ENCODE data around the gene QKI.

The QKI gene

DNA sequence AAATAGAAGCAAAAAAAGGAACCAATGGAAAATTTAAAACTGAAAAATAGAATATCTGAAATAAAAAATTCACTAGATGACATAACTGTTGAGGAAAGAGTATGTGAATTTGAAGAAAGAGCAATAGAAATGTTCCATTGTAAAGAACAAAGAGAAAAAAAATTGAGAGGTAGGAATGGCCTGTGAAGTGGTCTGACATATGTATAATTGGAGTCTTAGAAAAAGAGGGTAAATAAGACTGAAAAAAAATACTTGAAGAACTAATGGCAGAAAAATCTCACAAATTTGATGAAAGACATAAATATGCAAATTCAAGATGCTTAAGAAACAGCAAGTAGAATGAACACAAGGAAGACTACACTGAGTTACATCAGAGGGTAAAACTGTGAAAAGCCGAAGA, 93.4 kb downstream of the QKI start:
- TF ChIP-seq, protein P1, sequence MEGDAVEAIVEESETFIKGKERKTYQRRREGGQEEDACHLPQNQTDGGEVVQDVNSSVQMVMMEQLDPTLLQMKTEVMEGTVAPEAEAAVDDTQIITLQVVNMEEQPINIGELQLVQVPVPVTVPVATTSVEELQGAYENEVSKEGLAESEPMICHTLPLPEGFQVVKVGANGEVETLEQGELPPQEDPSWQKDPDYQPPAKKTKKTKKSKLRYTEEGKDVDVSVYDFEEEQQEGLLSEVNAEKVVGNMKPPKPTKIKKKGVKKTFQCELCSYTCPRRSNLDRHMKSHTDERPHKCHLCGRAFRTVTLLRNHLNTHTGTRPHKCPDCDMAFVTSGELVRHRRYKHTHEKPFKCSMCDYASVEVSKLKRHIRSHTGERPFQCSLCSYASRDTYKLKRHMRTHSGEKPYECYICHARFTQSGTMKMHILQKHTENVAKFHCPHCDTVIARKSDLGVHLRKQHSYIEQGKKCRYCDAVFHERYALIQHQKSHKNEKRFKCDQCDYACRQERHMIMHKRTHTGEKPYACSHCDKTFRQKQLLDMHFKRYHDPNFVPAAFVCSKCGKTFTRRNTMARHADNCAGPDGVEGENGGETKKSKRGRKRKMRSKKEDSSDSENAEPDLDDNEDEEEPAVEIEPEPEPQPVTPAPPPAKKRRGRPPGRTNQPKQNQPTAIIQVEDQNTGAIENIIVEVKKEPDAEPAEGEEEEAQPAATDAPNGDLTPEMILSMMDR (conservative IDR thresholded peaks at IDR 0.05; ENCODE audit: low read depth, low read length), result no peak
- H3K27ac ChIP-seq, result no peak overlapping the region
- no peaks in the 10 kb centered on the region for H3K27me3 ChIP-seq (ENCODE audit: insufficient read depth, low read depth)

DNA sequence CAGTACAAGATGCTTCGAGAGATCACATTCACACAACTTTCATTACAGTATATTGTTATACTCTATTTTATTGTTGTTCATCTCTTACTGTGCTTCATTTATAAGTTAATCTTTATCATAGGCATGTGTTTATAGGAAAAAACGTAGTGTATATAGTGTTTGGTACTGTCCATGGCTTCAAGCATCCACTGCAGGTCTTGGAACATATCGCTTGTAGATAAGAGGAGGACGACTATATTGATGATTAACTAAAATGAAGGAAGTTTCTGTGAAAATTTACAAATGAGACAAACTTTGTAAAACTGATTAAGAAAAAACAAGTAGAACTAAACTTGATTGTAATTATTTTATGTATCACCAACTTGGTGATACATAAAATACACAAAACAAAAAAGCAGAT, 98.5 kb downstream of the QKI start:
- Histone ChIP-seq H3K4me2 (peak overlapping the region; percentile 80; the same call in 1 of the 2 replicates), H3K36me3 (ENCODE audit: insufficient read depth) (no peaks in the 10 kb centered on the region), H3K4me3 (IDR thresholded peaks at IDR 0.05; ENCODE audit: insufficient read depth, low read depth, low read length) (no peak overlapping the region), H3K79me2 (ENCODE audit: insufficient read depth, low read depth) (peaks cover 39% of the 10 kb centered on the region; the same call in 1 of the 2 replicates), H3K27me3 (ENCODE audit: insufficient read depth, low read depth) (no peaks in the 10 kb centered on the region), H2AFZ (ENCODE audit: low read depth) (no peak overlapping the region), H3K27ac (peak overlapping the region; percentile 82), H3K4me1 (ENCODE audit: low read depth, poor library complexity, severe bottlenecking) (peaks cover 56% of the 10 kb centered on the region), H4K20me1 (ENCODE audit: insufficient read depth) (no peaks in the 10 kb centered on the region), H3K9ac (peak overlapping the region; percentile 17; the same call in 1 of the 2 replicates)
- TF ChIP-seq, protein P1 (conservative IDR thresholded peaks at IDR 0.05; ENCODE audit: low read depth, low read length), result no peak

More for the DNA sequence above, 93.4 kb downstream of the QKI start:
- no peak overlapping the region for H2AFZ ChIP-seq (ENCODE audit: low read depth)
- peaks cover 52% of the 10 kb centered on the region; the same call in 1 of the 2 replicates for H3K79me2 ChIP-seq (ENCODE audit: insufficient read depth, low read depth)
- no peaks in the 10 kb centered on the region for H4K20me1 ChIP-seq (ENCODE audit: insufficient read depth)
- no peaks in the 10 kb centered on the region for H3K36me3 ChIP-seq (ENCODE audit: insufficient read depth)
- H3K4me1 ChIP-seq (ENCODE audit: low read depth, poor library complexity, severe bottlenecking), result peaks cover 25% of the 10 kb centered on the region
- no peak overlapping the region for H3K4me3 ChIP-seq (IDR thresholded peaks at IDR 0.05; ENCODE audit: insufficient read depth, low read depth, low read length)
- H3K4me2 ChIP-seq, result no peak overlapping the region
- no peak overlapping the region for H3K9ac ChIP-seq

DNA sequence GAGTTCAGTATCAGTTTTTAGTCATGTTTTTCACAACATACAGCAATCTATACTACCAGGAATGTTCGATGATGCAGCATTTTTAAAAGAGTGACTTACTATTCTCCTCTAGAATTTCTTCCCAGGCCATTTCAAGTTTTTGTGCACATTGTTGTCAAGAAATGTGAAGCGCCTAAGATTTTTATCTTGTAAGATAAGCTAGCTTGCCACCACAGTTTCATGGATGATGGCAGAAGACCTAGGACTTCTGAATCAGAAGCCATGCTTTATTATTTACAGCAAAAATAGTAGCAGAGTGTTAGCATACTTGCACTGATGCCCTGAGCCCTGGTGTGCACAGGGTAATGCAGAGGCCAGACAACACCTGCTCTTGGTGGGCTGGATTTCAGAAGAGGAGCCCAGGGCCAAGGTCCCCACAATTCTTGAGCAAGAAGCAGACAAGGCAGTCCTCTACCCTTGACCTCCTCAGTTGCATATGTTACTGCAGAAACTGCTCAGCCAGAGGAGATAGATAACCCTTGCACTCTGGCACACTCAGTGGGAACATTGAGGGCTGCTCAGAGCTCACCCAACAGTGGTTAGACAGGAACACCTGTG, 99.2 kb downstream of the QKI start:
- H3K4me1 ChIP-seq (ENCODE audit: low read depth, poor library complexity, severe bottlenecking), result peaks cover 56% of the 10 kb centered on the region
- no peaks in the 10 kb centered on the region for H3K27me3 ChIP-seq (ENCODE audit: insufficient read depth, low read depth)
- H3K36me3 ChIP-seq (ENCODE audit: insufficient read depth), result no peaks in the 10 kb centered on the region
- TF ChIP-seq, protein P1 (conservative IDR thresholded peaks at IDR 0.05; ENCODE audit: low read depth, low read length), result no peak
- no peak overlapping the region for H2AFZ ChIP-seq (ENCODE audit: low read depth)
- H3K27ac ChIP-seq, result peak overlapping the region; percentile 82
- H3K79me2 ChIP-seq (ENCODE audit: insufficient read depth, low read depth), result peaks cover 43% of the 10 kb centered on the region; the same call in 1 of the 2 replicates
- H3K4me2 ChIP-seq, result peak overlapping the region; percentile 80; the same call in 1 of the 2 replicates
- no peak overlapping the region for H3K4me3 ChIP-seq (IDR thresholded peaks at IDR 0.05; ENCODE audit: insufficient read depth, low read depth, low read length)
- H4K20me1 ChIP-seq (ENCODE audit: insufficient read depth), result no peaks in the 10 kb centered on the region
- H3K9ac ChIP-seq, result peak overlapping the region; percentile 17; the same call in 1 of the 2 replicates

DNA sequence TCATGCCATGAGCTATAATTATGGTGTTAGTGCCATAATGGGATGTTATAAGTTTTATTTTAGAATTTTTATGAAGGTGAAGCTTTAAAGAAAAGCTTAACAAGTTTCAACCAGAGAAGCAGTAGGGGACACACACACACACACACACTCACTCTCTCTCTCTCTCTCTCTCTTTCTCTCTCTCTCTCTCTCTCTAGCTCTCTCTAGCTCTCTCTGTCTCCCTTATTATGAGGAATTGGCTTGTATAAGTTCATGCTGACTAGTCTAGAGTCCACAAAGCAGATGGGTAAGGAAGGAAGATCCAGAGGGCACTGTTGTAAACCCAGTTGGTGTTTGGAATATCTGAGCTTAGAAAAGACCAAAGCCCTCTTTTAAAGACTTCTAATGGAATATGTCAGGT, 102.4 kb downstream of the QKI start:
- Histone ChIP-seq H3K4me1 (ENCODE audit: low read depth, poor library complexity, severe bottlenecking) (peaks cover 41% of the 10 kb centered on the region), H3K9ac (no peak overlapping the region), H3K27ac (no peak overlapping the region), H3K27me3 (ENCODE audit: insufficient read depth, low read depth) (no peaks in the 10 kb centered on the region), H3K79me2 (ENCODE audit: insufficient read depth, low read depth) (peaks cover 53% of the 10 kb centered on the region; the same call in 1 of the 2 replicates), H4K20me1 (ENCODE audit: insufficient read depth) (no peaks in the 10 kb centered on the region), H3K4me2 (no peak overlapping the region), H3K36me3 (ENCODE audit: insufficient read depth) (no peaks in the 10 kb centered on the region), H2AFZ (ENCODE audit: low read depth) (no peak overlapping the region), H3K4me3 (IDR thresholded peaks at IDR 0.05; ENCODE audit: insufficient read depth, low read depth, low read length) (no peak overlapping the region)
- TF ChIP-seq, protein P1 (conservative IDR thresholded peaks at IDR 0.05; ENCODE audit: low read depth, low read length), result no peak
